HG03066 (cell line): ENCODE data around the gene CDC42EP5.
"Not testable (repeated sequence)": the region's sequence is repeated elsewhere in the genome, so short reads cannot be mapped to it uniquely, and the experiment has no call there.

Source experiments
- ATAC-seq: cut with Tn5 transposase; IDR thresholded peaks from one replicate; pipeline ENCODE4 v1.9.1; 2021; ENCODE audit warnings: low read depth; ENCODE audit not compliant: unreplicated experiment

The CDC42EP5 gene

GRCh38 chr19:54451331-54451871 is 21.7 kb downstream of the CDC42EP5 start:
- ATAC-seq, result no peak

- ATAC-seq, result no peak
These were observed 23.4 kb downstream of the CDC42EP5 start for GRCh38 chr19:54449701-54450069.

GRCh38 chr19:54448774-54449700 is 24.1 kb downstream of the CDC42EP5 start, which contains the start of gene LENG8:
Gene LENG8, plus strand, starts transcription at chr19:54449199. Its CDS starts 2,146 bp downstream, at chr19:54451345.
- peak; percentile 86 for ATAC-seq

GRCh38 chr19:54448040-54448773 is 24.9 kb downstream of the CDC42EP5 start:
- ATAC-seq, result peak; percentile 16

GRCh38 chr19:54446349-54446748 is 26.7 kb downstream of the CDC42EP5 start:
- ATAC-seq, result not testable (repeated sequence)

- no peak for ATAC-seq
These were observed 28.4 kb downstream of the CDC42EP5 start for GRCh38 chr19:54444737-54445136.

- no peak for ATAC-seq
These were observed 32.5 kb downstream of the CDC42EP5 start for GRCh38 chr19:54440641-54441040.

GRCh38 chr19:54439174-54439851 is 33.8 kb downstream of the CDC42EP5 start:
- ATAC-seq, result no peak

GRCh38 chr19:54436628-54437252 is 36.4 kb downstream of the CDC42EP5 start:
- ATAC-seq, result no peak

- no peak for ATAC-seq
These were observed 37.0 kb downstream of the CDC42EP5 start for GRCh38 chr19:54436031-54436523.

- ATAC-seq, result no peak
These were observed 37.5 kb downstream of the CDC42EP5 start for GRCh38 chr19:54435551-54436016.

GRCh38 chr19:54434873-54435214 is 38.3 kb downstream of the CDC42EP5 start:
- no peak for ATAC-seq

GRCh38 chr19:54434112-54434872 is 38.8 kb downstream of the CDC42EP5 start:
- ATAC-seq, result no peak

GRCh38 chr19:54433697-54434096 is 39.4 kb downstream of the CDC42EP5 start:
- ATAC-seq, result no peak

- no peak for ATAC-seq
These were observed 40.9 kb downstream of the CDC42EP5 start for GRCh38 chr19:54432144-54432738.

- ATAC-seq, result no peak
These were observed 41.7 kb downstream of the CDC42EP5 start for GRCh38 chr19:54431255-54431838.

GRCh38 chr19:54430306-54431254 is 42.5 kb downstream of the CDC42EP5 start:
- no peak for ATAC-seq
